HCT116 (cell line): ENCODE data around the gene TLK2. TPM values are rescaled to one million over a fixed set of nuclear protein-coding genes. Genes with fewer than 3 reads are reported as not detected.

Source experiments
- ATAC-seq: fragments of 200-7000 bp; cut with Tn5 transposase; 2 replicates; pipeline ENCODE4 v1.9.1; 2020; ENCODE audit warnings: mild to moderate bottlenecking, moderate library complexity
- BruUV-seq: library from RNA; stranded (reverse); fragments of 400-500 nt; replicated peaks from 2 replicates; lab custom pipeline; 2021; lab: Mats Ljungman, UMichigan
- CTCF ChIA-PET: fragments of 300-600 bp; sonication (Branson Sonifier 250); formaldehyde crosslinking; loops from one replicate; lab custom pipeline; 2021; ENCODE audit warnings: antibody characterized with exemption; lab: Charles Lee
- POLR2A ChIA-PET: fragments of 300-600, 350-600 bp; sonication (Branson Sonifier 250); formaldehyde crosslinking; loops from one replicate; lab custom pipeline; 2021; ENCODE audit warnings: antibody characterized with exemption; lab: Charles Lee
- RAD21 ChIA-PET, 2 experiments: fragments of 300-600 bp; sonication (Branson Sonifier 250); formaldehyde crosslinking; loops; one replicate each; lab custom pipeline; 2023; ENCODE audit warnings: low total read pairs in 2 of 2; ENCODE audit not compliant: uncharacterized antibody in 2 of 2, unreplicated experiment in 2 of 2, low non-redundant PET in 1 of 2; lab: Charles Lee
- DNase-seq: peaks from one replicate; pipeline ENCODE4 v3.0.0-alpha.2; 2010; ENCODE audit warnings: low read depth, low spot score
- H2AFZ ChIP-seq: fragments of 200-600 bp; shearing (Covaris generic), sonication (generic); 2 replicates; pipeline ENCODE4 v1.6.1; 2017; ENCODE audit warnings: low read depth, mixed run types, mixed read lengths, antibody characterized with exemption, low read length; ENCODE audit not compliant: poor library complexity, severe bottlenecking
- H3K27ac ChIP-seq: 2 replicates; pipeline ENCODE4 v1.5.1; 2012; ENCODE audit warnings: low read depth, low read length
- H3K27me3 ChIP-seq: fragments of 200-600 bp; sonication (generic); 2 replicates; pipeline ENCODE4 v1.6.1; 2016; ENCODE audit warnings: mixed run types, low read length, mixed read lengths; ENCODE audit not compliant: insufficient read depth
- H3K36me3 ChIP-seq, 2 experiments: fragments of 200-500 bp in 1 of 2; fragments of 200-600 bp in 1 of 2; sonication (Bioruptor generic) in 1 of 2; sonication (generic) in 1 of 2; 2 replicates each; pipeline versions ENCODE4 v1.5.1 to v1.6.1; 2014 to 2016; ENCODE audit warnings: low read length in 2 of 2, inconsistent platforms in 1 of 2, mixed read lengths in 1 of 2, mixed run types in 1 of 2; ENCODE audit not compliant: insufficient read depth in 2 of 2, control insufficient read depth in 1 of 2
- H3K4me1 ChIP-seq, 2 experiments: fragments of 200-600 bp in 1 of 2; sonication (generic) in 1 of 2; 2 replicates each; pipeline versions ENCODE4 v1.5.1 to v1.6.1; 2012 to 2017; ENCODE audit warnings: low read length in 2 of 2, inconsistent platforms in 1 of 2, mild to moderate bottlenecking in 1 of 2, mixed read lengths in 1 of 2, mixed run types in 1 of 2, moderate library complexity in 1 of 2; ENCODE audit not compliant: insufficient read depth in 2 of 2, control insufficient read depth in 1 of 2
- H3K4me2 ChIP-seq: fragments of 200-600 bp; sonication (generic); 2 replicates; pipeline ENCODE4 v1.6.1; 2017; ENCODE audit warnings: mixed run types, low read length, mixed read lengths
- H3K4me3 ChIP-seq, 2 experiments: fragments of 200-600 bp in 1 of 2; sonication (generic) in 1 of 2; replicated peaks in 1 of 2; 2 replicates each; pipeline ENCODE4 v1.5.1; 2011 to 2016; ENCODE audit warnings: low read length in 2 of 2, control low read depth in 1 of 2, low read depth in 1 of 2, mild to moderate bottlenecking in 1 of 2, mixed read lengths in 1 of 2, mixed run types in 1 of 2
- H3K79me2 ChIP-seq: fragments of 200-600 bp; sonication (generic); 2 replicates; pipeline ENCODE4 v1.6.1; 2017; ENCODE audit warnings: mild to moderate bottlenecking, mixed run types, low read length, moderate library complexity, mixed read lengths; ENCODE audit not compliant: insufficient read depth
- H3K9ac ChIP-seq: fragments of 200-600 bp; sonication (generic); 2 replicates; pipeline ENCODE4 v1.6.1; 2016; ENCODE audit warnings: low read length, mixed read lengths
- H3K9me2 ChIP-seq: fragments of 200-600 bp; sonication (generic), shearing (Covaris generic); 2 replicates; pipeline ENCODE4 v1.6.1; 2017; ENCODE audit warnings: mixed run types, mild to moderate bottlenecking, moderate library complexity; ENCODE audit not compliant: insufficient read depth
- H3K9me3 ChIP-seq, 2 experiments: fragments of 200-500 bp in 1 of 2; fragments of 200-600 bp in 1 of 2; sonication (Bioruptor generic) in 1 of 2; sonication (generic) in 1 of 2; 2 replicates each; pipeline ENCODE4 v1.6.1; 2014 to 2017; ENCODE audit warnings: low read length in 2 of 2, mixed read lengths in 2 of 2, inconsistent platforms in 1 of 2, low read depth in 1 of 2, mild to moderate bottlenecking in 1 of 2, mixed run types in 1 of 2, moderate library complexity in 1 of 2; ENCODE audit not compliant: control insufficient read depth in 1 of 2, insufficient read depth in 1 of 2
- H4K20me1 ChIP-seq: fragments of 200-600 bp; sonication (generic), shearing (Covaris generic); 2 replicates; pipeline ENCODE4 v1.6.1; 2017; ENCODE audit warnings: mixed run types, mild to moderate bottlenecking, moderate library complexity; ENCODE audit not compliant: insufficient read depth
- ATF3 ChIP-seq: IDR thresholded peaks from 2 replicates; pipeline ENCODE4 v1.6.1; 2012
- CBX3 ChIP-seq: IDR thresholded peaks from 2 replicates; pipeline ENCODE4 v1.6.1; 2012; ENCODE audit warnings: low read depth
- CEBPB ChIP-seq: IDR thresholded peaks from 2 replicates; pipeline ENCODE4 v1.6.1; 2012; ENCODE audit warnings: low read depth
- ELF1 ChIP-seq: IDR thresholded peaks from 2 replicates; pipeline ENCODE4 v1.6.1; 2012; ENCODE audit warnings: low read depth, borderline replicate concordance
- EZH2 ChIP-seq: fragments of 200-600 bp; sonication (generic); IDR thresholded peaks from 2 replicates; pipeline ENCODE4 v1.6.1; 2017; ENCODE audit warnings: antibody characterized with exemption, mixed run types
- EZH2phosphoT487 ChIP-seq: fragments of 200-600 bp; IDR thresholded peaks from 2 replicates; pipeline ENCODE4 v1.6.1; 2018; ENCODE audit warnings: antibody characterized with exemption, borderline replicate concordance
- FOSL1 ChIP-seq: IDR thresholded peaks from 2 replicates; pipeline ENCODE4 v1.6.1; 2012; ENCODE audit warnings: low read depth
- JUND ChIP-seq: IDR thresholded peaks from 2 replicates; pipeline ENCODE4 v1.6.1; 2012
- MAX ChIP-seq: IDR thresholded peaks from 2 replicates; pipeline ENCODE4 v1.6.1; 2012
- POLR2AphosphoS5 ChIP-seq: IDR thresholded peaks from 2 replicates; pipeline ENCODE4 v1.6.1; 2011; ENCODE audit warnings: mild to moderate bottlenecking, low read depth, low read length, moderate library complexity
- RAD21 ChIP-seq: IDR thresholded peaks from 2 replicates; pipeline ENCODE4 v1.6.1; 2012; ENCODE audit warnings: low read depth, mild to moderate bottlenecking
- REST ChIP-seq: IDR thresholded peaks from 2 replicates; pipeline ENCODE4 v1.6.1; 2012; ENCODE audit warnings: low read depth
- SIN3A ChIP-seq: IDR thresholded peaks from 2 replicates; pipeline ENCODE4 v1.6.1; 2012; ENCODE audit warnings: low read depth
- SP1 ChIP-seq: IDR thresholded peaks from 2 replicates; pipeline ENCODE4 v1.6.1; 2012; ENCODE audit warnings: low read depth
- YY1 ChIP-seq: IDR thresholded peaks from 2 replicates; pipeline ENCODE4 v1.6.1; 2011; ENCODE audit warnings: low read length, low read depth, moderate library complexity, mild to moderate bottlenecking; ENCODE audit not compliant: insufficient replicate concordance; ENCODE audit errors: extremely low read depth
- ZBTB33 ChIP-seq: IDR thresholded peaks from 2 replicates; pipeline ENCODE4 v1.6.1; 2011; ENCODE audit warnings: mild to moderate bottlenecking, low read length, moderate library complexity; ENCODE audit not compliant: insufficient replicate concordance; ENCODE audit errors: extremely low read depth
- ZFX ChIP-seq: fragments of 450-650 bp; IDR thresholded peaks from 2 replicates; pipeline ENCODE4 v1.6.1; 2017
- intact Hi-C: fragments of 100-400 bp; cut with micrococcal nuclease; formaldehyde crosslinking; loops from 2 replicates; pipeline ENCODE4 v1.10.0; 2022
- total RNA-seq: library from RNA; stranded (reverse); gene quantifications from one replicate; pipeline ENCODE4 v1.2.1, GENCODE V29; 2021; ENCODE audit not compliant: unreplicated experiment

The TLK2 gene
- total RNA-seq, 1 experiment from 2014 or later, result 56.6 TPM

- no peak for TF ChIP-seq ELF1
- no peak for TF ChIP-seq REST
- no peak for TF ChIP-seq FOSL1
- no peak for TF ChIP-seq SP1
Measured at GRCh38 chr17:62648251-62648955, 169.8 kb downstream of the TLK2 start (continued).

- Histone ChIP-seq H3K9me3 (no peaks in the 10 kb centered on the region), H3K4me1 (peaks cover 0 to 7% of the 10 kb centered on the region in 2 experiments; a peak in 1 of 4 replicates), H3K27ac (no peak overlapping the region), H2AFZ (no peak overlapping the region), H3K36me3 (no peaks in the 10 kb centered on the region), H3K4me2 (no peak overlapping the region), H3K4me3 (no peak overlapping the region), H4K20me1 (no peaks in the 10 kb centered on the region), H3K79me2 (no peaks in the 10 kb centered on the region), H3K9me2 (no peaks in the 10 kb centered on the region), H3K9ac (no peak overlapping the region), H3K27me3 (no peaks in the 10 kb centered on the region)
- POLR2A ChIA-PET, result interaction anchor here (0.6 kb wide), 1 partner anchor 1094 kb away, joined by 3 read pairs; no protein-coding TSS in a partner anchor
- intact Hi-C loops, result no loop called here
- TF ChIP-seq FOSL1, result no peak
- TF ChIP-seq EZH2phosphoT487, result no peak
- no peak for TF ChIP-seq ZBTB33
- no peak for TF ChIP-seq EZH2
- TF ChIP-seq CBX3, result no peak
- no peak for TF ChIP-seq SIN3A
- TF ChIP-seq POLR2AphosphoS5, result no peak
- no peak for TF ChIP-seq MAX
- TF ChIP-seq ATF3, result no peak
- no peak for TF ChIP-seq JUND
- no peak for TF ChIP-seq SP1
- TF ChIP-seq ZFX, result no peak
- TF ChIP-seq YY1, result no peak
- no peak for TF ChIP-seq RAD21
- no peak for TF ChIP-seq CEBPB
- ATAC-seq, result no peak
- DNase-seq, result no peak
- CTCF ChIA-PET, result no interaction called here
- no TSS peak for BruUV-seq
- RAD21 ChIA-PET, result no interaction called here
Measured at GRCh38 chr17:62648956-62649294, 170.3 kb downstream of the TLK2 start.
